KOPT-K1 (cell line): ENCODE measurements around the gene SYCP1.
"Not testable (repeated sequence)": the region's sequence is repeated elsewhere in the genome, so short reads cannot be mapped to it uniquely, and the experiment has no call there.

Source experiments
- H3K27ac ChIP-seq: fragments of 200-600 bp; sonication (generic); 2 replicates; pipeline ENCODE4 v1.5.1; 2016; ENCODE audit warnings: antibody characterized with exemption, mild to moderate bottlenecking, low read depth, low read length; ENCODE audit not compliant: poor library complexity, severe bottlenecking
- H3K36me3 ChIP-seq: fragments of 200-600 bp; sonication (generic); 2 replicates; pipeline ENCODE4 v1.5.1; 2017; ENCODE audit warnings: antibody characterized with exemption, mild to moderate bottlenecking, low read length, moderate library complexity; ENCODE audit not compliant: insufficient read depth
- H3K9me3 ChIP-seq: fragments of 200-600 bp; sonication (generic); 2 replicates; pipeline ENCODE4 v1.5.1; 2017; ENCODE audit warnings: antibody characterized with exemption, low read length, mild to moderate bottlenecking; ENCODE audit not compliant: insufficient read depth, poor library complexity, severe bottlenecking

Gene SYCP1, protein sequence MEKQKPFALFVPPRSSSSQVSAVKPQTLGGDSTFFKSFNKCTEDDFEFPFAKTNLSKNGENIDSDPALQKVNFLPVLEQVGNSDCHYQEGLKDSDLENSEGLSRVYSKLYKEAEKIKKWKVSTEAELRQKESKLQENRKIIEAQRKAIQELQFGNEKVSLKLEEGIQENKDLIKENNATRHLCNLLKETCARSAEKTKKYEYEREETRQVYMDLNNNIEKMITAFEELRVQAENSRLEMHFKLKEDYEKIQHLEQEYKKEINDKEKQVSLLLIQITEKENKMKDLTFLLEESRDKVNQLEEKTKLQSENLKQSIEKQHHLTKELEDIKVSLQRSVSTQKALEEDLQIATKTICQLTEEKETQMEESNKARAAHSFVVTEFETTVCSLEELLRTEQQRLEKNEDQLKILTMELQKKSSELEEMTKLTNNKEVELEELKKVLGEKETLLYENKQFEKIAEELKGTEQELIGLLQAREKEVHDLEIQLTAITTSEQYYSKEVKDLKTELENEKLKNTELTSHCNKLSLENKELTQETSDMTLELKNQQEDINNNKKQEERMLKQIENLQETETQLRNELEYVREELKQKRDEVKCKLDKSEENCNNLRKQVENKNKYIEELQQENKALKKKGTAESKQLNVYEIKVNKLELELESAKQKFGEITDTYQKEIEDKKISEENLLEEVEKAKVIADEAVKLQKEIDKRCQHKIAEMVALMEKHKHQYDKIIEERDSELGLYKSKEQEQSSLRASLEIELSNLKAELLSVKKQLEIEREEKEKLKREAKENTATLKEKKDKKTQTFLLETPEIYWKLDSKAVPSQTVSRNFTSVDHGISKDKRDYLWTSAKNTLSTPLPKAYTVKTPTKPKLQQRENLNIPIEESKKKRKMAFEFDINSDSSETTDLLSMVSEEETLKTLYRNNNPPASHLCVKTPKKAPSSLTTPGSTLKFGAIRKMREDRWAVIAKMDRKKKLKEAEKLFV

DNA sequence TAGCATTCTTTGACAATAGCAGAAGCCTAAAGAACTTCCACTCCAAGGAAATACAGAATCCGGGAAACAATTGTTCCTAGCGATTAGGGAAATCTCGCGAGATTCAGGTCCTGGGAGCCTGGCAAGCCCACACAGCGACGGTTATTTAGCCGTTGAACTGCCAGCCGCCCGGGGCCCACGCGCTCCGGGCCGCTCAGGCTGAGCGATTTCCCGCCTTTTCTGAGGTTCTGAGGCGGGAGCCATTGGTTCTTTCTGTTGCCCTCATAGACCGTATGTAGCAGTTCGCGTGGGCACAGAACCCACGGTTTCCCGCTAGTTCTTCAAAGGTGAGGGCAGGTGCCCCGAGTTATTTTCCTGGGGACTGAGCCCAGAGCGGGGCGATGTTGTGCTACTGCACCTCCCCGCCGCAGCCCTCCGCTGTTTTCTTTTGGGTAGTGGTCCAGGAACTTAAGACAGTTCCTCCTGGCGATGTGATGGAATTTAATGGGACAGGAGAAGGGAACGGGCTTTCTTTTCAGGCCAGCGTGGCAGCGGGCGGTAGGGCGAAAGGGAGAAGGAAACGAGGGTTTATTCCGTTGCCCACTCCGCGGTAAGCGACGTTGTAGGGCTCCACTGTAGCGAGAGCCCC lies at the start of gene SYCP1:
Gene SYCP1, plus strand, starts transcription at position 171 of the 628 bp plus-strand sequence. CDS start 602 bp downstream, outside the sequence.
- Histone ChIP-seq H3K9me3 (no peaks in the 10 kb centered on the region), H3K27ac (no peak within 1 kb of the TSS), H3K36me3 (no peaks in the 10 kb centered on the region)

DNA sequence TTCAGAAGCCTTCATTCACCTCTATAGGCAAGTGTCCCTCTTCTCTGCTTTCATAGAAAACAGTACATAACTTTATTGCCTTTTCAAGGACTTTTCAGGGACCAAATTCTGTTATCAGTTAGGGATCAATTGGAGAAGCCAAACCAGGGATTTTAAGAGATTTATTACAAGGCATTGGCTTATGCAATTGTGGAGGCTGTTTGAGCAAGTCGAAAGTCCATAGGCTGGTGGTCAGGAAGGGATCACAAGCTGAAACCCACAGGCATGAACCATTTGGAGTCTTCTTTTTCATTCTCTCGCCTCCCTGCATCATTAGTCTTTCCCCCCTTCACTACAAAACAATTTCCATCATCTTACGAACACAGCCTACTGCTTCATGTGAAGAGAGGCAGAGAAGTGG lies 34.8 kb upstream of the SYCP1 start:
- Histone ChIP-seq H3K36me3 (no peaks in the 10 kb centered on the region), H3K27ac (no peak overlapping the region)

DNA sequence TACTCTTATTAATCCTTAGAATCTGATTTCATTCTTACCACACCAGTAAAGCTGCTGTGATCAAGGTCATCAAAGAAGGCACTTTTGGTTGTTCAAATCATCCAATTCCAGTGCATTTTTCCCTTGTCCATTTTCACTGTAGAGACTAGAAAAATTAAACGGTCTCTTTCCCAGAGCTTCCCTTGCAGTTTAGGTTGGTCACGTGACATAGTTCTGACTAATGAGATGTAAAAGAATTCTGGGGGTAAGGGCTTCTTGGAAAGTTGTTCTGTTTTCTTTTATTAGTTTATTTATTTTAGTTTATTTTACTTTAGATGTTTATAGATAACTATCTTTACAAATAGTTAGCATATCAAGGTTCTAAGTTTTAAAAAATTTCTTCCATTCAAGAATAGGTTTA lies 34.3 kb upstream of the SYCP1 start:
- Histone ChIP-seq H3K27ac (no peak overlapping the region), H3K36me3 (no peaks in the 10 kb centered on the region), H3K9me3 (peaks cover 18% of the 10 kb centered on the region)

More for the DNA sequence above, 34.8 kb upstream of the SYCP1 start:
- H3K9me3 ChIP-seq: peaks cover 15% of the 10 kb centered on the region

DNA sequence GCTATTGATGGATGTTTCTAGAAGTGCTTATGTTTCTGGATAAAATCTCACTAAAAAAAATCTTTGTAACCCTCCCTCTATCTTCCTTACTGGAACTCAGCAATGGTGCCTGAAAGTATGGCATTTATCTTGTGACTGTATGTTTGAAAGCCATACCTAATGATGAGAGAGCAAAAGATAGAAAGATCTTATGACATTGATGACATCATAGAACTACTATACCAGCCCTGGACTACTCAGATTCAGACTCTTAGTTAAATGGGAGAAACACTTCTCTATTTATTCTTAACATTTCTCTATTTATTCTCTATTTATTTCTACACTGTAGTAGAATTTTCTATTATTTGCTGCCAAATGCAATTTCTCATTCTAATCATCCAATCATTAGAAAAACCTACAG lies 32.7 kb upstream of the SYCP1 start:
- Histone ChIP-seq H3K36me3 (no peaks in the 10 kb centered on the region), H3K9me3 (peaks cover 18% of the 10 kb centered on the region), H3K27ac (no peak overlapping the region)

DNA sequence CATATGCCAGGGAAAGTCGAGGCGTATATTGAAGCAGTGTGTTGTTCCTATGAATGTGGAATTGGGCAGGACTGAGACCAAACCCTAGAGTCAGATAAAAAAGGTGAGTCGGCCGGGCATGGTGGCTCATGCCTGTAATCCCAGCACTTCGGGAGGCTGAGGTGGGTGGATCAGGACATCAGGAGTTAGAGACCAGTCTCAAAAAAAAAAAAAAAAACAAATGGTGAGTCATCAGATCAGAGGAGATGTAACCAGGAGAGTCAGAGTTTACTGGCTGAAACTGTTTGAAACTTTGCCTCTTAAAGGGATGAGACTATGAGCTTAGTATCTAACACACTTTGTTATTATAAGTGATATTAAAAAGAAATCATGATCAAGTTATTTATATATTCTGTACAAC lies 26.4 kb upstream of the SYCP1 start:
- Histone ChIP-seq H3K9me3 (peaks cover 11% of the 10 kb centered on the region), H3K27ac (no peak overlapping the region), H3K36me3 (no peaks in the 10 kb centered on the region)

DNA sequence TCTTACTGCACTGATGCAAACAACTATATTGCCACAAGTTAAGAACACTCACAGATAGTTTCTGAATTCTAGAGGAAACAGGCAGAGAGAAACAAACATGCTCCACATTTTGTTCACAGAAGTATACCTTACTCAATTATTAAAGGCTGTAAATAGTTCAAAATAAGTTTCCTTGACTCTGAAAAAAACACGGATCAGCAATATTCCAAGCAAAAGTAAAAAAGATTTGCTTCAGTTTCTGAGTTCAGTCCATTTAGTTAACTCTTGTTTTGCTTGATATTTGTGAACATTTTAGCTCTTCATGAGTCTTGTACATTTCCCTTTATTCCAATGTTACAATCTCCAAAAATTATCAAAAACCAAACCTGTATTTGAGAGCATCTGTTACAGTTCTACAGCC lies 24.6 kb upstream of the SYCP1 start:
- H3K9me3 ChIP-seq: not testable (repeated sequence)

DNA sequence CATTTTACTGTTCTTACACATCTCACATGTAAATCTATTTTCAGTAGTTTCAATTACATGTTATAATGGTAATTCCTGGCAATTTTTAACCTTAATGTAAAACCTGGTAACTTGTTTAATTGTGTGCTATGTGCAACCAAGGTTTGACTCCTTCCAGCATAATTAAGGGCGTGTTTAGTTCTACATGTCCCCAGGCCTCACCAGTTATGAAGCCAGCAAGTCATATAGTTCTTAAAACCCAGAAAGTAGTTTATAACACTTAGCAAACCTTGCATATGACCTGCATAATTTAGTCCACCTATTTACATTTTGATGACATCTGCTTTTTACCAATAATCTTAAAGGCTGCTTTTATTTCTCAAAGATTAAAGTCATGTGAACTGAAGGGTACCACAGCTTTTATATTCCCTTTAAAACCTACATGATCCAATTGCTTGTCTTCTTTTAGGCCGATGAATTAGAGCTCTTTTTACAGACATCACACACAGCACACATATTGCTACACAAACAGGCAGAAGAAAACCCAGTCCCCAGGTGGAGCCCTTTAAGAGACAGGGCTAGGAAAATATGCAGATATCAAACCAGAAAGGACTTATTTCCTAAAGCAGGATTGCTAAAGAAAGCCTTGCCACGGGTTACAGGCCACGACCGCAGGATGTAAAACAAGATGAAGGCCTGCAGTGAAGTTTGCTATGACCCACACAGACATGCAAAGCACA lies 23.2 kb upstream of the SYCP1 start:
- H3K36me3 ChIP-seq: no peaks in the 10 kb centered on the region
- no peak overlapping the region for H3K27ac ChIP-seq
- no peaks in the 10 kb centered on the region for H3K9me3 ChIP-seq

More for the DNA sequence above, 24.6 kb upstream of the SYCP1 start:
- not testable (repeated sequence) for H3K36me3 ChIP-seq, H3K27ac ChIP-seq

DNA sequence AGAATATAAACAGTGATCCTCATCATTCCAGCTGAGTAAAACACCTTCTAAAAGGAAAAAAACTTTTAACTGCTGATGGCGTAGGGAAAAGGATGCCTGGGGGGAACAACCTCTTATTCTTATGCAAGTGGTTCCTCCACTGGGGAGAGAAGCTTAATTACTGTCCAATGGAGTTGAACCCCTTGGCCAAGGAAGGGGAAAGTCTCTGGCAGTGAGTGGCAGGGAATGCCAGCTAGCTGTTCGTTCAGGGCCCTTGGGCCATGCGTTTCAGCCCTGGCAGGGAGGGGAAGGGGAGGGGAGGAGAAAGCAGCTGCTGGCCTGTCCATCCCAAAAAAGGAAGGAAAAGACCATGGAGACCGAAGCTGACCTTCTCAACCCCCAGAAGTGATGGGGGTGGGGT lies 22.6 kb upstream of the SYCP1 start:
- Histone ChIP-seq H3K9me3 (no peaks in the 10 kb centered on the region), H3K27ac (no peak overlapping the region), H3K36me3 (no peaks in the 10 kb centered on the region)

DNA sequence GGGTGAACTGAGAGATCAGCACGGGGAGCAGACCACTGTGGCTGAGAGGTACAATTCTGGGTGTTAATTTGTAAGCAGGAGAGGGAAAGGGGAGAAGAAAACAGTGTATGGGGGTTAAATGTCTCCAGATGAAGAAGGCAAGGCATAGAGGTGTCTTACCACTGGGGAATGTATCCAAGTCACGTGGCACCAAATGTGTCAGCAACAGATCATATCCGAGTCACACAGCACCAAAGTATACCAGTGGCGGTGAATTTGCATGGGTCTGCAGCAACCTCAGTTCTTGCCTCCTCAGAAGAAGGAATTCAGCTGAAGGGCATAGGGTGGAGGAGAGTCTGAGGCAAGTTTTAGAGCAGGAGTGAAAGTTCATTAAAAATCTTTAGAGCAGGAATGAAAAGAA lies 21.2 kb upstream of the SYCP1 start:
- Histone ChIP-seq H3K9me3 (no peaks in the 10 kb centered on the region), H3K27ac (no peak overlapping the region), H3K36me3 (no peaks in the 10 kb centered on the region)

DNA sequence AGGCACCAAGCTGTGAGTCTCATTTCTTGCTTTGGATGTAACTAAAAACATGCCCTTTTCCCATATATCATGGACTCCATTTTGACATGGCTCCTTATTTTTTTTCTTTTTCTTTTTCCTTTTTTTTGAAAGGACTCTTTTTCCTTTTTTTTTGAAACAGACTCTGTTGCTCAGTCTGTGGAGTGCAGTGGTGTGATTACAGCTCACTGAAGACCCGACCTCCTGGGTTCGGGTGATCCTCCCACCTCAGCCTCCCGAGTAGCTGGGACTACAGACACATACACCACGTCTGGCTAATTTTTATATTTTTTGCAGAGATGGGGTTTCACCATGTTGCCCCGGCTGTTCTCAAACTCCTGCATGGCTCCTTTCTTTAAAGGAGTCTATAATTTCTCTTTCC lies 10.4 kb upstream of the SYCP1 start:
- H3K27ac ChIP-seq: no peak overlapping the region
- H3K9me3 ChIP-seq: no peaks in the 10 kb centered on the region
- H3K36me3 ChIP-seq: no peaks in the 10 kb centered on the region

DNA sequence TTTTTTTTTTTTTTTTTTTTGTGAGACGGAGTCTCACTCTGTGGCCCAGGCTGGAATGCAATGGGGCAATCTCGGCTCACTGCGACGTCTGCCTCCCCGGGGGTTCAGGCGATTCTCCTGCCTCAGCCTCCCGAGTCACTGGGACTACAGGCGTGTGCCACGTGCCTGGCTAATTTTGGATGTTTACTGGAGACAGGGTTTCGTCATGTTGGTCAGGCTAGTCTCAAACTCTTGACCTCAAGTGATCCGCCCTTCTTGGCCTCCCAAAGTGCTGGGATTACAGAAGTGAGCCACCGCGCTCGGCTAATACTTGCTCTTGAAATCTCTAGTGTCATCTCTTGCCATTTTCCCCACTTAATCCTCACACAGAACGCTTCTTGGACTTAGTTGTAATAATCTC lies 1.1 kb upstream of the SYCP1 start:
- Histone ChIP-seq H3K9me3 (no peaks in the 10 kb centered on the region), H3K27ac (no peak overlapping the region), H3K36me3 (no peaks in the 10 kb centered on the region)

DNA sequence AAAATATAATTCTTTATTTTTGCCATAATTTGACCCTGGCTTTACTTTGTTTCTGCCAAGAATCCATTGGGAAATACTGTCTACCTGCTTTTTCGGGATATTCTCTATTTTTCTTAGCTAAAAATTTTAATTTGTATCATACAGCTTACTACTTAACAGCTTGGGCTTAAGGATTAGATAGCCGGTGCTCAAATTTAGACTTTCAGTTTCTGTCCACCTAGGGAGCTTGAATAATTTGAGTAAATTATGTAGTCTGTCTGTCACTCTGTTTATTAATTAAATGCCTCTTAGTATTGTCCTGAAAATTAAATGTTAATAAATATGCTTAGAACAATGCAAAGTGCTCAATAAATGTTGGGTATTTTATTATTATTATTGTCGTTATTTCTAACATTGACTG lies 6.7 kb downstream of the SYCP1 start:
- Histone ChIP-seq H3K9me3 (no peaks in the 10 kb centered on the region), H3K27ac (no peak overlapping the region), H3K36me3 (no peaks in the 10 kb centered on the region)

DNA sequence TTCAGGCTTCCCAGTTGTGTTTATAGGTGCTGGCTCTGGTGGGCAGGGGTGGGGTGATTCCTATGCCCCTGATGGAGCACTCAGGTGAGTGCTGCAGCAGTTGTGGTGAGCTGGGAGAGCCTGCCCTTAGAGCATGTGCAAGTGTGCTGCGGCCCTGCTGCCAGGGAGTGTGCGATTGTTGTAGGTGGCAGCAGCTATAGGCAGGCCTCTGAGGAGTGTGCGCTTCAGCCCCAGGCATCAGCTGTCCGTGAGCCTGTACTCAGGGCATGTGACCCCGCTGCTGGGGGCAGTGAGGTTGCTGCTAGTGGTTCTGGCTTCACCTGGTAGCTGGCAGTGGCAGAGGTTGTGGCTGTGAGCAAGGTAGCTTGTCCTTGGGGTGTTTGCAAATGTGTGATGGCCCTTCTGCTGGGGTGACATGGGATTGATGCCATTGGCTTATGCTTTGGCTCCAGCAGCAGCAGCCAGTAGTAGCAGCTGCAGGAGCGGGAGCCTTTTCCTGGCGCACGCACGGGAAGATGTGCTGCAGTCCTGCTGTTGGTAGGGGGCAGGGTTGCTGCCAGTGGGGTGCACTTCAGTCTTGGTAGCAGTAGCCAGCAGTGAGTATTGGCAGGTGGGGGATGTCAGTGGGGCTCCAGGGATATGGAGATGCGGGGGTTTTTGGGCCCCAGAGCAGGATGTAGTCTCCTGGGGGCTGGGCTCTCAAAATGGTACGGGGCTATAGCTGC lies 37.7 kb downstream of the SYCP1 start:
- no peak overlapping the region for H3K27ac ChIP-seq
- H3K9me3 ChIP-seq: no peaks in the 10 kb centered on the region
- no peaks in the 10 kb centered on the region for H3K36me3 ChIP-seq

DNA sequence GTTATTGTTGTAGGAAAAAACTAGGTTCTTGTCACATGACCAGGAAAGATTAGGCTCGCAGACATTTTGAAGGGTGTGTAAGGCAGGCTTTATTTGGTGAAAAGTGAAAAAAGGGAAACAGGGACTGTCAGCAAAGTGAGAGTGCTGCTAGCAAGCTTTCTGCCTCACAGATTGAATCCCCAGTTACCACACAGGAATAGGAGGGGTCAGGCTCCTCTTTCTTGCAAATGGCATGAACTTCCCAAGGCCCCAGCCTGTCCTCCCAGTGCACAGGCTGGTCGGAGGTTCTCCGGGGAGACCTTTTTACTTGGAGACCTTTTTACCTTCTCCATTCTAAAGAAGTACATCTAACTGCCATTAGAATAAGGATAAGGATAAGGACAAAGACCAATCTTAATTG lies 42.1 kb downstream of the SYCP1 start:
- Histone ChIP-seq H3K36me3 (no peaks in the 10 kb centered on the region), H3K9me3 (no peaks in the 10 kb centered on the region), H3K27ac (no peak overlapping the region)
